Endothelial cell (in vitro differentiated cells): ENCODE results near the gene TSC2. TPM values are rescaled to one million over a fixed set of nuclear protein-coding genes. Genes with fewer than 3 reads are reported as not detected.

ENCODE experiments used
- DNase-seq: peaks from one replicate; pipeline ENCODE4 v3.0.0; 2021; ENCODE audit warnings: low spot score
- H3K27ac Mint-ChIP-seq: one replicate; pipeline ENCODE4 v1.8.0; 2021; ENCODE audit warnings: mixed read lengths, inconsistent platforms; ENCODE audit not compliant: unreplicated experiment
- H3K27me3 Mint-ChIP-seq: one replicate; pipeline ENCODE4 v1.8.0; 2021; ENCODE audit warnings: mild to moderate bottlenecking, moderate library complexity, mixed read lengths, inconsistent platforms; ENCODE audit not compliant: unreplicated experiment
- H3K36me3 Mint-ChIP-seq: one replicate; pipeline ENCODE4 v1.8.0; 2021; ENCODE audit warnings: mild to moderate bottlenecking, low read depth, mixed read lengths, inconsistent platforms; ENCODE audit not compliant: unreplicated experiment
- H3K4me1 Mint-ChIP-seq: one replicate; pipeline ENCODE4 v1.8.0; 2021; ENCODE audit warnings: mild to moderate bottlenecking, mixed read lengths, inconsistent platforms; ENCODE audit not compliant: unreplicated experiment
- H3K4me3 Mint-ChIP-seq: one replicate; pipeline ENCODE4 v1.8.0; 2021; ENCODE audit warnings: mild to moderate bottlenecking, mixed read lengths, inconsistent platforms; ENCODE audit not compliant: unreplicated experiment
- H3K9me3 Mint-ChIP-seq: one replicate; pipeline ENCODE4 v1.8.0; 2021; ENCODE audit warnings: mixed read lengths, inconsistent platforms; ENCODE audit not compliant: unreplicated experiment
- total RNA-seq: library from RNA; stranded (reverse); fragmentation: NEBNext Ultra II Directional; extraction: Animal tissue kit (Norgen Biotek cat#: 25700); gene quantifications from one replicate; pipeline ENCODE4 v1.2.1, GENCODE V29; 2021; ENCODE audit not compliant: unreplicated experiment
- TF ChIP-seq, protein P1 (sequence below): fragments of 200-600 bp; sonication (generic); IDR thresholded peaks from one replicate; pipeline ENCODE4 v1.5.0; 2021; ENCODE audit warnings: antibody characterized with exemption; ENCODE audit not compliant: unreplicated experiment

The TSC2 gene
- total RNA-seq, 1 donor from 2014 or later = 180 TPM

DNA sequence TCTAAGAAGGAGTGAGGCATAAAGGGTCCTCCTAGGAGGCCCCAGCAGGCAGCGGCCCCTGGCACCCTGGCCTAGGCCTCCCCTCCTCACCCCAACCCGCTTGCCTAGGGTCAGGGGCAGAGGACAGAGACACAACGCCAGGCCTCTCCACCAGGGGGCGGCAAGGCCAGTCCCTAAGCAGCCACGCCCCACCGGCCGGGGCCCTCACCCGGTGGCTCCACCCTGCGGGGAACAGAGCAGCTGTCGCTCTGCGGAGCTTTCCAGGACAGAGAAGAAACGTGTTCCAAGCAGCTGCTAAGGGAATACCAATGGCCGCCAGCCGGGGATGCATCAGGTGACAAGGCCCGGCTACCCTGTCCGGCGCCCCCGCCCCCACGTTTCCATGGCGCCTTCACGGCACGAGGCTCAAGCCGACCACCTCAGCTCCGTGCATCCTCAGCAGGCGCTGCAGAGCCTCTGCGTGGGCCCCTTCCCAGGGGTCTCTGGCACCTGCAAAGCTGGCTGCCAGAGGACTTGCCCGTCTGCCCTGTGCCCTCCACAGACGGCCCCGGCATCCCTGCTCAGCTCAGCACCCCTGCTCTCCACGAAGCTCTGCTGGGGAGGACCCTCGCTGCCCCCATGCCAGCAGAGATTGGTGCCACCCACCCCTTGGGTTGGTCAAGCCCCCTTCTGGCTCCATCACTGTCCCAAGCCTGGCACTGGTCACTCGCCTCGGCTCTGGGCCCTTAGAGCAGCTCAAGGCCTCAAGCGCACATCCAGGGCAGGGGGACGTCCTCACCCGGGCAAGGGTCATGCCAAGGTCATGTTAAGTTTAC is 43.8 kb upstream of the TSC2 start:
- no peak overlapping the region for H3K27ac Mint-ChIP-seq
- DNase-seq = peak; percentile 97
- H3K4me3 Mint-ChIP-seq = no peak overlapping the region
- H3K36me3 Mint-ChIP-seq = peaks cover 6% of the 10 kb centered on the region
- H3K27me3 Mint-ChIP-seq = peaks cover 11% of the 10 kb centered on the region
- TF ChIP-seq, protein P1, sequence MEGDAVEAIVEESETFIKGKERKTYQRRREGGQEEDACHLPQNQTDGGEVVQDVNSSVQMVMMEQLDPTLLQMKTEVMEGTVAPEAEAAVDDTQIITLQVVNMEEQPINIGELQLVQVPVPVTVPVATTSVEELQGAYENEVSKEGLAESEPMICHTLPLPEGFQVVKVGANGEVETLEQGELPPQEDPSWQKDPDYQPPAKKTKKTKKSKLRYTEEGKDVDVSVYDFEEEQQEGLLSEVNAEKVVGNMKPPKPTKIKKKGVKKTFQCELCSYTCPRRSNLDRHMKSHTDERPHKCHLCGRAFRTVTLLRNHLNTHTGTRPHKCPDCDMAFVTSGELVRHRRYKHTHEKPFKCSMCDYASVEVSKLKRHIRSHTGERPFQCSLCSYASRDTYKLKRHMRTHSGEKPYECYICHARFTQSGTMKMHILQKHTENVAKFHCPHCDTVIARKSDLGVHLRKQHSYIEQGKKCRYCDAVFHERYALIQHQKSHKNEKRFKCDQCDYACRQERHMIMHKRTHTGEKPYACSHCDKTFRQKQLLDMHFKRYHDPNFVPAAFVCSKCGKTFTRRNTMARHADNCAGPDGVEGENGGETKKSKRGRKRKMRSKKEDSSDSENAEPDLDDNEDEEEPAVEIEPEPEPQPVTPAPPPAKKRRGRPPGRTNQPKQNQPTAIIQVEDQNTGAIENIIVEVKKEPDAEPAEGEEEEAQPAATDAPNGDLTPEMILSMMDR = peak; percentile 91
- H3K9me3 Mint-ChIP-seq = no peaks in the 10 kb centered on the region
- H3K4me1 Mint-ChIP-seq = peaks cover 15% of the 10 kb centered on the region

DNA sequence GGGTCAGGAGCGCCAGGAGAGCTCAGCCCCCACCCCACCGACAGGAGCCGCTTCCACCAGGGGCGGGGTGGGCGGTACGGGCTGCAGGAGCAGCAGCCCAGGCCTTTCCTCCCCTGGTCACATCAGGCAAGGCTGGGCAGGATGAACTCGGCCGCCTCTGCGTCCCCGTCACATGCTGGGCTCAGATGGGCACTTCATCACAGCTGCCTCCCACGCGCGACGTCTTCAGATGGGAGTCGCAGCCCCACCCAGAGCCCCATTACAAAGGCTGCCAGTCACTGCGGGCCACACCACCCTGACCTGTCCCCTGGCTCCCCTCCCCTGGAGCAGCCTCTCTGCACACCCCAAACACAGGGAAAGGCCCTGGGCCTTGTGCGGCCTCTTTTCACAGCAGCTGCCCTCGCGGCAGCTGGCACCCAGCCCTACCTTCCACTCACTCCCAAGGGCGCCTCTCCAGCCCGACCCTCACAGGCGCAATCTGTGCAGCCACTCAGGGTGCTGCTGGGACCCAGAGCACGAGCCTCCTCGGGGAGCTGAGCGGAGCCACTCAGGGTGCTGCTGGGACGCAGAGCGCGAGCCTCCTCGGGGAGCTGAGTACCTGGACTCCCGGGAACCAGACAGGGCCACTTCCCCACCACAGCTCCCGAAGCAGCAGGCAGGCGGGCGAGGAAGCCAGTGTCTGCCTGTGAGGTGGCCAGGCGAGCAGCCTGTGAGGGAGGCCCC is 42.8 kb upstream of the TSC2 start:
- TF ChIP-seq, protein P1 = no peak
- Mint-ChIP-seq H3K4me3 (no peak overlapping the region), H3K27me3 (peaks cover 11% of the 10 kb centered on the region), H3K36me3 (peaks cover 6% of the 10 kb centered on the region), H3K27ac (no peak overlapping the region), H3K9me3 (no peaks in the 10 kb centered on the region), H3K4me1 (peaks cover 16% of the 10 kb centered on the region)
- no peak for DNase-seq

DNA sequence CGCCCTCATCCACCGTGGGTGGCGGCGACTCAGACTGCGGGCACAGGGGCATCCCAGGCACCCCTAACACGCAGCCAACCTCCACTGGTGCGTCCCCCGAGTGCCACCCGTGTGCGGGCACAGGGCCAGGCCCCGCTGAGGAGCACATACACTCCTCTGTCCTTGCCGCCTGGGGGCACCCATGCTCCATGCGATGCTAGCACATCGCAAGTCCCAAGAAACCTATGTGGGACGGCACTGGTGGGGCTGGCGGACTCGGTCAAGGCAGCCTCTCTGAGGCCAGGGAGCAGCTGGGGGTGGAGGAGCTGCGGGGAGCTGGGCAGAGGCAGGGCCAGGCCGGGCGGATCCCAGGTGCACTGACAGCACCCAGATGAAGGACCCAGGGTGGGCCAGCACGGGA is 42.1 kb upstream of the TSC2 start:
- TF ChIP-seq, protein P1 = no peak
- no peaks in the 10 kb centered on the region for H3K9me3 Mint-ChIP-seq
- H3K4me1 Mint-ChIP-seq = peaks cover 21% of the 10 kb centered on the region
- peaks cover 6% of the 10 kb centered on the region for H3K36me3 Mint-ChIP-seq
- H3K27me3 Mint-ChIP-seq = peaks cover 11% of the 10 kb centered on the region
- H3K27ac Mint-ChIP-seq = no peak overlapping the region
- no peak overlapping the region for H3K4me3 Mint-ChIP-seq
- no peak for DNase-seq

DNA sequence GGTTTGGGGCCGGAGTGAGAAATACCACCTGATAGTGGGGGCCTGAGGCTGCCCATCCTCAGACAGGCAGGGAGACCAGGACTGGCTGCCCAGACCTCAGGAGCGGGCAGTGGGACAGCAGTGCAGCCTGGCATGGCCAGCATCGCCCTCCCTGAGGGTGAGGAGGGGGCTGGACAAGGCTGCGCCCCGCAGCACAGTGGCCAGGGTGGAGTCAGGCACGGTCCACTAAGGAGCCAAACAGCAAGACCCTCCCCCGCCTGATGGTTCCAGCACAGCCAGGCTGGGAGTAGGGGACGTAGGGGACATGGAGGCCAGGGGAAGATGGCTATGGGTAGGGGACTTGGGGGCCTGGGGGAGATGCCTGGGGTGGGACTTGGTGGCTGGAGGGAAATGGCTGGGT is 41.5 kb upstream of the TSC2 start:
- Mint-ChIP-seq H3K27me3 (peaks cover 11% of the 10 kb centered on the region), H3K27ac (no peak overlapping the region), H3K4me3 (no peak overlapping the region), H3K4me1 (peaks cover 21% of the 10 kb centered on the region), H3K36me3 (peaks cover 6% of the 10 kb centered on the region), H3K9me3 (no peaks in the 10 kb centered on the region)
- TF ChIP-seq, protein P1 = no peak
- DNase-seq = no peak
